Progenitor cell of endocrine pancreas (in vitro differentiated cells): Measurements from ENCODE around the gene CYFIP2. TPM values are rescaled to one million over a fixed set of nuclear protein-coding genes. Genes with fewer than 3 reads are reported as not detected.

ENCODE experiments used
- DNase-seq: peaks from one replicate; pipeline ENCODE4 v3.0.0; 2021; ENCODE audit warnings: low spot score; ENCODE audit not compliant: unreplicated experiment
- H3K27ac Mint-ChIP-seq: 2 replicates; pipeline ENCODE4 v1.8.0; 2021; ENCODE audit warnings: mild to moderate bottlenecking, moderate library complexity, mixed read lengths
- H3K27me3 Mint-ChIP-seq: 2 replicates; pipeline ENCODE4 v1.8.0; 2021; ENCODE audit warnings: mixed read lengths
- H3K36me3 Mint-ChIP-seq: 2 replicates; pipeline ENCODE4 v1.8.0; 2022; ENCODE audit warnings: mixed read lengths; ENCODE audit not compliant: insufficient read depth
- H3K4me1 Mint-ChIP-seq: 2 replicates; pipeline ENCODE4 v1.8.0; 2021; ENCODE audit warnings: low read depth, mixed read lengths
- H3K4me3 Mint-ChIP-seq: 2 replicates; pipeline ENCODE4 v1.8.0; 2021; ENCODE audit warnings: low read depth, mild to moderate bottlenecking, moderate library complexity, mixed read lengths
- H3K9me3 Mint-ChIP-seq: 2 replicates; pipeline ENCODE4 v1.8.0; 2021; ENCODE audit warnings: low read depth, mixed read lengths
- CTCF ChIP-seq: fragments of 200-600 bp; sonication (generic); IDR thresholded peaks from one replicate; pipeline ENCODE4 v1.5.0; 2021; ENCODE audit warnings: antibody characterized with exemption, mild to moderate bottlenecking; ENCODE audit not compliant: unreplicated experiment
- total RNA-seq: library from RNA; stranded (reverse); gene quantifications from 2 replicates; pipeline ENCODE4 v1.2.1, GENCODE V29; 2021

The CYFIP2 gene
- total RNA-seq, 1 donor from 2014 or later, result 85.1 TPM

- no peaks in the 10 kb centered on the region for H3K36me3 Mint-ChIP-seq
- H3K4me3 Mint-ChIP-seq, result no peak overlapping the region
- no peak for DNase-seq
- no peak for TF ChIP-seq CTCF
- peaks cover 3% of the 10 kb centered on the region for H3K27me3 Mint-ChIP-seq
- H3K27ac Mint-ChIP-seq, result no peak overlapping the region
- no peaks in the 10 kb centered on the region for H3K9me3 Mint-ChIP-seq
- peaks cover 9% of the 10 kb centered on the region for H3K4me1 Mint-ChIP-seq
Measured at GRCh38 chr5:157269165-157269671, 3.3 kb downstream of the CYFIP2 start.

- Mint-ChIP-seq H3K4me1 (peaks cover 9% of the 10 kb centered on the region), H3K9me3 (no peaks in the 10 kb centered on the region), H3K4me3 (no peak overlapping the region), H3K27me3 (peaks cover 3% of the 10 kb centered on the region), H3K27ac (no peak overlapping the region), H3K36me3 (no peaks in the 10 kb centered on the region)
- DNase-seq, result no peak
- no peak for TF ChIP-seq CTCF
Measured at GRCh38 chr5:157269761-157270272, 3.9 kb downstream of the CYFIP2 start.

GRCh38 chr5:157270771-157271170 is 4.8 kb downstream of the CYFIP2 start:
- H3K9me3 Mint-ChIP-seq, result no peaks in the 10 kb centered on the region
- no peak overlapping the region for H3K27ac Mint-ChIP-seq
- no peak for DNase-seq
- no peak for TF ChIP-seq CTCF
- H3K27me3 Mint-ChIP-seq, result peaks cover 3% of the 10 kb centered on the region
- H3K4me1 Mint-ChIP-seq, result peaks cover 9% of the 10 kb centered on the region
- no peak overlapping the region for H3K4me3 Mint-ChIP-seq
- H3K36me3 Mint-ChIP-seq, result peaks cover 1% of the 10 kb centered on the region

- no peak overlapping the region for H3K27ac Mint-ChIP-seq
- no peak for DNase-seq
- H3K4me1 Mint-ChIP-seq, result peaks cover 9% of the 10 kb centered on the region
- no peaks in the 10 kb centered on the region for H3K9me3 Mint-ChIP-seq
- H3K27me3 Mint-ChIP-seq, result peaks cover 3% of the 10 kb centered on the region
- H3K4me3 Mint-ChIP-seq, result no peak overlapping the region
- TF ChIP-seq CTCF, result no peak
- peaks cover 1% of the 10 kb centered on the region for H3K36me3 Mint-ChIP-seq
Measured at GRCh38 chr5:157271740-157272271, 5.9 kb downstream of the CYFIP2 start.

- no peaks in the 10 kb centered on the region for H3K27me3 Mint-ChIP-seq
- TF ChIP-seq CTCF, result no peak
- H3K4me3 Mint-ChIP-seq, result no peak overlapping the region
- H3K27ac Mint-ChIP-seq, result no peak overlapping the region
- no peaks in the 10 kb centered on the region for H3K9me3 Mint-ChIP-seq
- no peak for DNase-seq
- peaks cover 7% of the 10 kb centered on the region for H3K4me1 Mint-ChIP-seq
- peaks cover 1% of the 10 kb centered on the region for H3K36me3 Mint-ChIP-seq
Measured at GRCh38 chr5:157273131-157273556, 7.2 kb downstream of the CYFIP2 start.
